HG03457 (cell line): ENCODE data around the gene NR1D1.

Experiments used
- ATAC-seq: cut with Tn5 transposase; IDR thresholded peaks from one replicate; pipeline ENCODE4 v1.9.1; 2021; ENCODE audit warnings: moderate number of reproducible peaks; ENCODE audit not compliant: unreplicated experiment

NR1D1 gene

GRCh38 chr17:40063901-40064531, 36.4 kb downstream of the NR1D1 start:
- no peak for ATAC-seq

GRCh38 chr17:40063187-40063771, 37.1 kb downstream of the NR1D1 start:
- no peak for ATAC-seq

- no peak for ATAC-seq
These were observed 37.8 kb downstream of the NR1D1 start, which contains the start of gene THRA for GRCh38 chr17:40062329-40063186. TSS of gene THRA (plus strand) at chr17:40062965. CDS start at chr17:40074489, 11,524 bp downstream.

GRCh38 chr17:40061609-40062038, 38.8 kb downstream of the NR1D1 start:
- no peak for ATAC-seq

- ATAC-seq, result no peak
These were observed 39.3 kb downstream of the NR1D1 start for GRCh38 chr17:40060887-40061608.

- no peak for ATAC-seq
These were observed 40.5 kb downstream of the NR1D1 start for GRCh38 chr17:40059729-40060475.

- no peak for ATAC-seq
These were observed 41.5 kb downstream of the NR1D1 start for GRCh38 chr17:40058865-40059264.

GRCh38 chr17:40058186-40058784, 42.1 kb downstream of the NR1D1 start:
- ATAC-seq, result no peak

- ATAC-seq, result no peak
These were observed 43.9 kb downstream of the NR1D1 start for GRCh38 chr17:40056379-40057015.
